ENCODE results near the gene IBSP.

Gene IBSP, protein sequence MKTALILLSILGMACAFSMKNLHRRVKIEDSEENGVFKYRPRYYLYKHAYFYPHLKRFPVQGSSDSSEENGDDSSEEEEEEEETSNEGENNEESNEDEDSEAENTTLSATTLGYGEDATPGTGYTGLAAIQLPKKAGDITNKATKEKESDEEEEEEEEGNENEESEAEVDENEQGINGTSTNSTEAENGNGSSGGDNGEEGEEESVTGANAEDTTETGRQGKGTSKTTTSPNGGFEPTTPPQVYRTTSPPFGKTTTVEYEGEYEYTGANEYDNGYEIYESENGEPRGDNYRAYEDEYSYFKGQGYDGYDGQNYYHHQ

DNA sequence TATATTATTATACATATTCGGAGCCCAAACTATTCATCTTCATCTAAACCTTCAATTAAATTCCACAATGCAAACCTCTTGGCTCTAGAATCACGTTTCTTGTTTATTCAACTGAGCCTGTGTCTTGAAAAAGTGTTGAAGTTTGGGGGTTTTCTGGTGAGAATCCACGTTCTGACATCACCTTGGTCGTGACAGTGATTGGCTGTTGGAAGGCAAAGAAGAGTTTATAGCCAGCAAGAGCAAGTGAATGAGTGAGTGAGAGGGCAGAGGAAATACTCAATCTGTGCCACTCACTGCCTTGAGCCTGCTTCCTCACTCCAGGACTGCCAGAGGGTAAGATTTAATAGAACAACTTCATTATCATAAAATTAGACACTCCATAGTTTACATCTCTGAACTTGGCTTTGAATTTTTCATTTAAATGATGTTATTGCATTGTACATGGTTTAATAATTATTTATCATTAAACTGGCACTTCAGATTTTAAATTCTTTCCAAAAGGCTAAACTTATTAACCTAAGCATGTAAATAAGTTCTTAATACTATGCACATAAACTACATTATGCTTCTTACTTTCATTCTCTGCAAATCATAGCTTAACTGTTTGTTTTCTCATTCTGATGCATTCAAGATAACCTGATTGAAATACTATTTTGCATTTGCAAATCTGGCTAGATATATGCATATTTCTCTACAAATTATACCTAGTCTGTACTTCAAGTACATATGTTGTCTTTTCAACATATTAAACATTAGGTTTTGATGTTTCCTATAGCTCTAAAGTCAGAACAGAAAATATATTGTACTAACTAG is at the start of gene IBSP:
Gene IBSP, plus strand, starts transcription at position 254 of the 813 bp plus-strand sequence. CDS start 2,808 bp downstream, outside the sequence.
- DNase-seq: no peak

DNA sequence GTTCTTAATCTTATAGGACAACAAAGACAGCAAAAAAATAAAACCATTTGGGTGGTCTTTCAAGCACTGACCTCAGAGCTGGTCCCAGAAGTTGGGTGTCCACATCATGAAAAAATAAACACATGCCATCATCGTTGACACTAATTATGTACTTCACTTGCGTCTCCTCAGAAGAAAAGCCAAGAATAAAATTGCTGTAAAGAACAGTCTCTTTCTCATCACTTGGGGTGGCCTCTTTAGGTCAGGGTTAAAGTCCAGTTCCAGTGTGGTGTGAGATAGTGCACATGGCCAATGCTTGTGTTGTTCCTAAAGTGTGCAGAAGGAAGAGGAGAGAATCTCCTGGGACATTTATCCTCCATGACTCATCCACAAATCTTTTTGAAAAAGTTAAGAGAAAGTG is 49.5 kb upstream of the IBSP start:
- DNase-seq: no peak

DNA sequence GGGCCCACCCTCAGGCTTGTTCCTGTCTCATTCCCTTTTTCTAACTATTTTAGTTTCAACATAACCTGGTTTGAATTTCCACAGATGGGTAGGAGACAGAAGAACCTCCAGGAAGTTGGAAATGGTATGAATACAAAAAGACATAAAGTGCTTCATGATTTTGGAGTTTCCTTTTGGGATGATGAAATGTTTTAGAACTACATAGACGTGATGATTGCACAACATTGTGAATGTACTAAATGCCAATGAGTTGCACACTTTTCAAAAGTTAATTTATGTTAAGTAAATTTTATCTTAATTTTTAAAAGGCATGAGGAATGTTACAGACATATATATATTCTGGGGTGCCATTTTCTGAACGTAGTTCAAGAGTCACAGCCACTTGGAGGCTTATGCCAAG is 41.1 kb upstream of the IBSP start:
- DNase-seq: no peak

DNA sequence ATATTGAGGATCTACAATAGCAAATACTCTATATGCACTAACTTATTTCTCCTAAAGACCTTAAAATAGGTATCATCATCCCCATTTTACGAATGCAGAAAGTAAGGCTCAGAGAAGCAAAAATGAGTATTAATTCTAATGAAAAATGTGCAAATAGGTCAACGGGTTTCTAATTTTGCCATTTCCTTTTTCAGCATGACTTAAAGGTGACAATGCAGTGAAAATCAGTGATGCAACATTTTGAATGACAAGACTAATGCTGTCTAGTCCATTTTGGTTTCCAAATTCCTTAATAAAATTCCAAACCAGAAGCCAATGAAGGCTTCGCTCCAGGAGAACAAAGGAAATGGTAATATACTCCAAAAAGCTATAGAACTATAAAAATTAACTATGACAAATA is 37.0 kb upstream of the IBSP start:
- no peak for DNase-seq

DNA sequence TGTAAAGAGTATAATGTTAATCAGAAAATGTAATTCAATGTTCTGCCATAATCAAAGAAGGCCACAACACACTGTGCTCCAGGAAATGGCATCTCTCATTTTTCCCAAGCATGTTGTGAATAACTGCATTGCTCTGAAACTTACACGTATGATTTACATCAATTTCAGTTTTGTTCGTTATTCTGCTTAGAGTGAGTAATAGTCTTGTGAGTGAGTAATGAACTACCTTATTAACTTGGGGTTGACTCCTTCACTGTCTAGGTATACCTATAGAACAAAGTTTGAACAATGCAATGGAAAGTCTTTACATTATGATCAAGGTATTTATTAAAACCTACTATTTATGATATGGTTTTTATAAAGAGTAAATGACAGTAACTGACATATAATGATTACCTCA is 17.8 kb upstream of the IBSP start:
- no peak for DNase-seq

DNA sequence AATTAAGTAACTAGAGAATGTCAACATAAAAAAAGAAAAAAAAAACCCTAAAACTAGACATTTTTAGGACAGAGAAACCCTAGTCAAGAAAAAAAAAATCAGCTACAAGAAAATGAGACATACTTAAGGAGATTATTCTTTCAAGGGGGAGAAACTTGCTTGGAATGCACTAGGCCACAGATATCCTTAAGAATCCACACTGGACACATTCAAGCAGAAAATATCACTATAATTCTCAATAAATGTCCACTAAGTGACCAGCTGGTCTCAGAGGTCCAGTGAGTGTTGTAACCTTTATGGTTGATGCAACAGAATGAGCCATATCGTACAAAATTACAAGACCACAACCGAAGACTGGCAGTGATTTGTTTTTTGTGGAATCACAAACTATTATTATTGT is 15.6 kb upstream of the IBSP start:
- DNase-seq: no peak

DNA sequence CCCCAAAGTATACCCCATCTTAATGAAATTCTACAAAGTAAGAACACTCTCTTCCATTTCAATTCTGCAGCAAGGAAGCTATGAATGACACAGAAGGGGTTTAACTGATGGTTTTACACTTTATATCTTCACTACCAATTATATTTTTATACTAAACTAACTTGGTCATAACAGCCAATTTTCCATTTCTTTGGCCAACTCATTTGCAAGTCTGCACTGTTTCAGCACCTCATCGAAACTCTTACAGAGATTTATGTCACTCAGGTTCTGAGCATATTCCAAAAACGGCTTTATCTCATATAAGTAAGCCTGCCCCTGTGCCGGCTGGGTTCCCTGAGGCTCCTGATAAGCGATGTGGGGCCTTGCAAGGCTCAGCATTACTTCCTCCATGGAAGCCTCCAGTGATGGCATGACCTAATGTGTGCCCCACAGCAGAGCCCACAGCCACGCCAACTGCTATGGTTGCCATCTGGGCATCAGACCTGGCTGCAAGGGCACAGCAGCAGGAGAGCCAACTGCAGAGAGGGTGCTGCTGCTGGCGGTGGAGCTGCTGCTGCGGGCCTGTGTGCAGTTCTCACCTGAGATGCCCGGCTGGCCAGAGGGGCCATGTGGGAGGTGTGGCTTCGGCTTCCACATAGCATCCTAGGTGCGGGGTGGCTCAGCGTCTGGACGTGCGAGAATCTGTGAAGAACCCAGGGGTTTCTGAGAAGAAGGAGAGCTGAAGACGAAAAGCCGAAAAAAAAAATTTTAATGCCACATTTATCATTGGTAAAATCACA is 13.4 kb upstream of the IBSP start:
- DNase-seq: no peak

DNA sequence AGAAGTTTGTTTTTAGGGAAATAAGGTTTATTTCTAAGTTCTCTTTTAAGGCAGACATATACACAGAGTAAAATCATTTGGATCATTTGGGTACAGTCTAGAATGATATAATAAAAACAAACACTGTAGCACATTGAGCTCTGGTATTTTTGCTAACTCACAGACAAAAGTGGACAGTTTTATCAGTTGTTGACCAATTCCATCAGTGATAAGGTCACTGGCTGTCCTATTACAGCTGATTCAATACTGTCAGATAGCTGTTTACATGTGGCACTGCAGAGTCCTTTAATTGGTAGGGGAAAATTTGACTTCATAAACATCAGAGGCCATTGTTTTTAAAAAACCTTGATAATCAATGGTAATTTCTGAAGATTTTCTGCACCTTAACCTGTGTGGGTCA is 3.5 kb downstream of the IBSP start:
- no peak for DNase-seq

DNA sequence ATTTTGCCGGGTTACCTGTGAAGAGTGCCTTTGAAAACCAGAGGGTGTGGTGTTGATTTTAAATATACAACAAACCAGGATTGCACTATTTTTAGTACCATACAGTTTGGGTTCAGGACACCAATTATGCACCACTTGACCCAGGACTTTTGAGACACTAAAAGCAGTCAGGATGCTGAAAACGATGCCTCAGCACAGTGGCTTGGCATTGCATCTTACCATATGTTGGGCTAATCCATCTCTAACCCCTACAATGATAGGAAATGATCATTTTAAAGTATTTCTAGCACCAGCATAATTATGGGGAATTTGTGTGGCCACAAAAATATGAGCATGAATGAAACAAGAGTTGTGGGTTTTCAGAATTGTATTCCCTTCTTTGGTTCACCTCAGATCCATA is 4.1 kb downstream of the IBSP start:
- no peak for DNase-seq

DNA sequence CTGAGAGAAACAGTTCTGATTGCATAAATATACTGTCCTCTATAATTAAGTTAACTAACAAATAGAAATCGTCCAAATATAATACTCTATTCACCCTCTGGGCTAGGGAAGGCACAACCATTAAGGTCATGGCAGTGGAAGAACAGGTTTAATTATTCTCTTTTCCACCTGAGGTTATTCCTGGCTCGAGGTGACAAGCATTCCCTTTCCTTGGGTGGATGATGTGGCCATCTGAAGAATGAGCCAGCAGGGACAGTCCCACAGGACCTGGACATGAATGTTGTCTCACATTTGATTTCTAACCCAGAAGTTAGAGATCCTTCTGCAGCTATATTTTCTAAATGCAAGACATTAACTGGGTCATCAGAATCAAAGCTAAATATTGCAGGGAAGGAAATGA is 5.5 kb downstream of the IBSP start:
- no peak for DNase-seq

DNA sequence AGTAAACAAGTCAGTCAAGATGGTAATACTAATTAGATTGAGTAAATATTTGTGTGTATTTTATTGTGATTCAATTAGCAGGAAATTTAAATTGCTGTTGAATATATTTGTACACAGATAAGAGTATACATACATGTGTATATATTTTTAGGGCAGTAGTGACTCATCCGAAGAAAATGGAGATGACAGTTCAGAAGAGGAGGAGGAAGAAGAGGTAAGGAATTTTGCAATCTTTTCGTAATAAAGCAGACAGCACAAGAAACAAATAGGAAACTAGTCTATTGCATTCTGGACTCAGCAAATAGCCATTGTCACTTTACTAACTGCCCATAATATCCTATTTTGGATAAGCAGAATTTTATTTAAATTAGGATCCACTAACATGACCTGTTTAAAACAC is 6.6 kb downstream of the IBSP start:
- DNase-seq: no peak

DNA sequence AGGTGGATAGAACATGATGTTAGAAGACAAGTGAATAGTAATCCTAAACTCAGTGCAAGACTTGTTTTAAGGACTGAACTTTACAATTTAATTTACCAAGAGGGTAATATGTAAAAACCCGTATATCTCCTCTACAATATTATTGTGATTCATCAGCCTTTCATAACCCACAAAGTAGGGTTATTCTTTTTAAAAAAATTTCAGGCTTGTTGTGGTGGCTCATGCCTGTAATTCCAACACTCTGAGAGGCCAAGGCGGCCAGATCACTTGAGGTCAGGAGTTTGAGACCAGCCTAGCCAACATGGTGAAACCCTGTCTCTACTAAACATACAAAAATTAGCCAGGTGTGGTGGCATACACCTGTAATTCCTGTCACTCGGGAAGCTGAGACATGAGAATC is 7.2 kb downstream of the IBSP start:
- no peak for DNase-seq

DNA sequence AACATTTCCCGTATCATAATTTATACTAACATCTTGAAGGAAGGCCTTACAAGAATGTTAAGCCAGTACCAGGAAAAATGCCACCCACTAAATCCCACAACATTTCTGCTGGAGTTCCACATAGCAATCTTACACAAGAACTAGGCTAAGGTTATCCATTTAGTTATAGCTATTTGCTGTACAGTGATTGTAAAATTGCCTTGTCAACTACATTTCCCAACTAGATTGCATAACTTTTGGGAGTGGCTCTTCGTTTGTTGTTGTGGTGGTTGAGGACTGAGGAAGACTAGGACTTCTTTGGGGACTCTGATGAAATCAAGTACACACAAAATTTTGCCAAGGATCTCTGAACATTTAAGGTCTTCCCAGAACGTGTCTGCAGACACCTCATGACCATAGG is 8.0 kb downstream of the IBSP start:
- DNase-seq: no peak

DNA sequence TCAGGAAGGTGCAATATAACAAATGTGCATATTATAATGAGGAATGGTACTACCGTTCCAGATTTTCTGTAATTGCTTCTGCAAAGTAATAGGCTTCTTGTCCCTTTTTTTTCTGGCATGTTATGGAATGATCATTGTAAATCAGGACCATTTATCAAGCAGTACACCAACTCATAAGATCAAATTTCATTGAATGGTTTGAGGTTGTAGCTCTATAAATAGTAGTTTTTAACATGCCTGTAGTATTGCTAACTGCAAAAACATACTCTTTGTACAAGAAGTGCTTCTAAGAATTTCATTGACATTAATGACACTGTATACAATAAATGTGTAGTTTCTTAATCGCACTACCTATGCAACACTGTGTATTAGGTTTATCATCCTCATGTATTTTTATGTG is 12.6 kb downstream of the IBSP start:
- no peak for DNase-seq

DNA sequence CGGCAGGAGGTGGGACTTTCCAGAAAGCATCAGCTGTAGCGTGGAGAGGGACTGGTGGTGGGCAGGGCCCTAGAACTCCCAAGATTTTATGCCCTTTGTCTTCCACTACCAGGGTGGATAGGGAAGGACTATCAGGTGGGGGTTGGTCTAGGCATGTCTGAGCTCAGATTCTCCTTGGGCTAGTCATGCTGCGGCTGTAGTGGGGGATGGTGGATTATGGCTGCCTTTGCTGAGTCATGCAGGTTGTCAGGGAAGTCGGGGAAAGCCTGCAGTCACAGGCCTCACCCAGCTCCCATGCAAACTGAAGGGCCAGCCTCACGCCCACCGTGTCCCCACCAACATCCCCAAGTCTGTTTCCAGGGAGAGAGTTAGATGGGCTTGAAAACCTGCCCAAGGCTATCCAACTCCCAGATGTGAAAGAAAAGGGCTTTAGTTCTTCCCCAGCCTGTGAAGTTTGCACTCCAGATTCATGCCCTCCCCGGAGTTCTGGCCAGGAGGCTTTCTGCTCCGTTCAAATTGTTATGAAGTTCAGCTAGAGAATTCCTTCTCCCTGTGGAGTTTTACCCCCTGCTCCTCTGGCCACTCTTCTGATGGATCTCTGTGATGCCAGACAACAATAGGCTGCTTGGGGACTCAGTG is 20.0 kb downstream of the IBSP start:
- no peak for DNase-seq

DNA sequence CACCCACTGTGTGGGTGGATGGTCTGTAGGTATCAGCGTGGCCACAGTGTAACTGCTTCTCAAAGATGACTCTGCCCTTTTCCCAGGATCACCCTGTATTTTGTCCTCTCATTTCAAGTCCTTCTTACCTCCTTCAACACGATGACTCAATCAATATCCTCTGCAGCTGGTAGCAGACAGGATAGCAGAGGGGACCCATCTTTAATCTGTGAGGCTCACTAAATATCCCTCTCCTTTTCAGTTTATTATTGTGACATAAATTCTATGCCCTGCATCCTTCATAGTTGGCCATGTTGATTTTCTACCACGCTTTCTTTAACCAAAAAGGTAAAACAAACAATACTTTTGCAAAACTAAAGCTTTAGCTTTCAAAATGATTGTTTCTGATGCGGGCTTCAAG is 23.8 kb downstream of the IBSP start:
- DNase-seq: no peak

DNA sequence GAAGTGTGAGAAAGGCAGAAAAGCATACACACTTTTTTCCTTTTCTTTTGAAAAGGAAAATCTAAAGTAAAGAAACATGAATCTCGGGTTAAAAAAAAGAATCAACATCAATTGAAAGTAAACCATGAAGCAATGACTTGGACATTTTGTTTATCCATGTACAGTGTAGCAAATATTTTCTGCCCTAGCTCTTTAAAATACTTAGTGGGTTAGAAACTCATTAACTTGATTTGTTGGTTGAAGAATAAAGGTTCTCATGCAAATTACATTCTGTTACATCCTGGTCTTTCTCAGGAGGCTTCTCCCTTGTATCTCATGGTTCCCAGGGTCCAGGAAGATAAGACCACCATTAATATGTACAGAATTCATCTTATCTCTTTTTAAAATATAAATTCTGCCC is 24.4 kb downstream of the IBSP start:
- no peak for DNase-seq

DNA sequence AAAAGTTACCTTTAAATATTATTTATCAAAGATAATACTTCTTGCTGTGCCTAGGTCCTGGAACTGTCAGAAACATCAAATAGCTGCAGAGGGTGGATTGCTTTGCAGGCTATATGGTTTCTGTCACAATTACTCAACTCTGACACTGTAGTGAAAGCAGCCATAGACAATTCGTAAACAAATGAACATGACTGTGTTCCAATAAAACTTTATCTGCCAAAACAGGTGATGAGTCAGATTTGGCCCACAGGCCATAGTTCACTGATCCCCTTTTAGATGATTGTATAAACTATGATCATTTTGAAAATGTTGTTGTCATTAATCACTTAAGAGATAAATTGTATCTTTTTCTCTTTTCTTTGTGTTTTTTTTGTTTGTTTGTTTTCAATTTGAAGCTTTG is 25.0 kb downstream of the IBSP start:
- no peak for DNase-seq

DNA sequence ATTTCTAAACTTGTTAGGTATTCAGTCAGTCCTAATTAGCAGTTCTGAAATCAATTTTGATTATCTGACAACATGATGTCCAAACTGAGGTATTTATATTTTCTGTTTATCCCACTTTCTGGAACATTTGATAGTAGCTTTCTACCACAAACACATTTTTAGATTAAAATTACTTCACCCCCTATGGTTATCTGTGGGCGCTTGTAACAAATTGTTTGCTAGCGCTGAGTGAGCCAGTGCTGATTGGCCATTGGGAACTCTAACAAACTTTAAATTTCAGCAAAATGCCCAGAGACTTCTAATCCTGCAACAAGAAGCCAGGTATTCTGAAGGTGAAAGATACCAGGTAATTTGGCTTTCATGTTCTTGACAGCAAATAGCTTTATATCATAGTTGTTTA is 33.3 kb downstream of the IBSP start, which contains the start of gene MEPE:
Gene MEPE, plus strand, starts transcription at position 301 of the 400 bp plus-strand sequence. CDS start 1,746 bp downstream, outside the sequence.
- no peak for DNase-seq

DNA sequence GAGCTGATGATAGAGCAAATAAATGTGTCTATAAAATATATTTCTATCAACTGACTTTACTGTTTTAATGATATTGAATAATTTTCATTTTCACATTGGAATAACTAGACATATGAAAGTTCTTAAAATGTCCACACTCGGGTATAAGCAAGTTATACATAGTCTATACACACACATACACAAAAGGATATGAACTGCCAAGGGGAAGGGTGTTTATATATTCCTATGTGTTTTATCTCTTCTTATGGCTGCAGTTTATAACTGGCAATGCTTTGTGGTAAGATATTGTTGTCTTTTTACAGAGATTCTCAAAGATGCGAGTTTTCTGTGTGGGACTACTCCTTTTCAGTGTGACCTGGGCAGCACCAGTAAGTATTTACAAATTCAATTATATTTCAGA is 35.0 kb downstream of the IBSP start:
- DNase-seq: no peak

DNA sequence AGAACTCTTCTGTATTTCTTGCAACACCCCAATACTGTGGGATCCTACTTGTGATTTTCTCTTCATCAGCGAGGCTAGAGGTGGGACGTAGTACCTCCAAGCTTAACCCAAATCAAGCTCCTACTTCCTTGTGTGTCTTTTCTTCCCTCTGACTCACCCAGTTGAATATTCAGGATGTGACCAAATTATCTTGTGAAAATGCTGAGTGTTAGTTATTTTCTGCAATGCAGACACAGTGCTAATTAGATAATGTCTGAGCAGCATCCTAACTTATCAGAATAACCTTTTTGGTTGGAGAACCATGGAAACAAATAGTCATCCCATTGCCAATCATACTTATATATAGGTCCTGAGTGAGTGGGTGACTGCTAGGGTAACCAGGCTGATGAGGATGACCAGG is 35.8 kb downstream of the IBSP start:
- no peak for DNase-seq

DNA sequence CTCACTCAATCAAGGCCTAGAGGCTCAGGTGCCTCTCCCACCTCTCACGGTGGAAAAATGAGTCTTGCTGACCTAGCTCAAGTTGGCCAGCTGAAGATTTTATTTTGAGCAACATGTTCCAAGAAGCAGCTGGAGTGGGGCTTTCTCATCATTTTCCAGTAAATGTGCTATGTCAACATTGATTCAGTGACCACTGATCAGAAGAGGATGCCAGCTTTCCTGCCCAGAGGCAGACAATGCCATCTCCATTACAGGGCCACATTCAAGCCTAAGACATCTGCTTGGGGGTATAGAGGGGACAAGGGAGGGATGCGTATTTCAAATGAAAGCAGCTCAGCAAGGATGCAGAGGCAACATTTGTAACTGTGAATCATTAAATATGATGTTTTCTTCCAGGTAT is 36.4 kb downstream of the IBSP start:
- no peak for DNase-seq

DNA sequence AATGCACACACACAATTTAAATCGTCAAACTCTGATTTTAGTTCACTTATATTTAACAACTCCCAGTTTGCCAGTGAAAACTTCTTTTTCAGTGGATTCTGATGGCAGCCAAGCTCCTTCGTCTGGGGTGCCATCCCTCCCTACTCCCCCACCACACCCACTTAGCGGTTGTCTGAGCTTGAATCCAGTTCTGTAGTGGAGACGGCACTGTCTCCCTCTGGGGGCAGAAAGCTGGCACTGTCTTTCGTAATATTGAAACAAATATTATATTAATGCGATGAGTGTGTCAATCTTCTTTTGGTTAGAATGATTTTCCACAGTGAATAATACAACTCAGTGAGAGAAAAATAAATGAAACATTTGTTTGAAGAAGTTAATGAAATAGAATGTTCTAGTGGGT is 38.9 kb downstream of the IBSP start:
- no peak for DNase-seq

Measured in activated CD8-positive, alpha-beta memory T cell treated with anti-CD3 and anti-CD28 coated beads for 24 hours (primary cell).